GM10248 (cell line): ENCODE data around the gene DPEP3.

ENCODE experiments used
- CTCF ChIA-PET: fragments of 300-600 bp; sonication (Branson Sonifier 250); formaldehyde crosslinking; extraction: SDS; loops from one replicate; lab custom pipeline; 2021; ENCODE audit warnings: antibody characterized with exemption; lab: Yijun Ruan, JAX
- POLR2A ChIA-PET: fragments of 350-650 bp; sonication (Branson Sonifier 250); formaldehyde crosslinking; extraction: SDS; loops from one replicate; lab custom pipeline; 2020; ENCODE audit warnings: antibody characterized with exemption; lab: Yijun Ruan, JAX
- DNase-seq: peaks from one replicate; pipeline ENCODE4 v3.0.0; 2012; ENCODE audit errors: extremely low spot score
- TF ChIP-seq, protein P1 (sequence below): IDR thresholded peaks from 2 replicates; pipeline ENCODE4 v1.5.1; 2012; ENCODE audit warnings: mild to moderate bottlenecking, low read depth; ENCODE audit errors: extremely low read depth, missing control alignments, control extremely low read depth

Gene DPEP3

DNA sequence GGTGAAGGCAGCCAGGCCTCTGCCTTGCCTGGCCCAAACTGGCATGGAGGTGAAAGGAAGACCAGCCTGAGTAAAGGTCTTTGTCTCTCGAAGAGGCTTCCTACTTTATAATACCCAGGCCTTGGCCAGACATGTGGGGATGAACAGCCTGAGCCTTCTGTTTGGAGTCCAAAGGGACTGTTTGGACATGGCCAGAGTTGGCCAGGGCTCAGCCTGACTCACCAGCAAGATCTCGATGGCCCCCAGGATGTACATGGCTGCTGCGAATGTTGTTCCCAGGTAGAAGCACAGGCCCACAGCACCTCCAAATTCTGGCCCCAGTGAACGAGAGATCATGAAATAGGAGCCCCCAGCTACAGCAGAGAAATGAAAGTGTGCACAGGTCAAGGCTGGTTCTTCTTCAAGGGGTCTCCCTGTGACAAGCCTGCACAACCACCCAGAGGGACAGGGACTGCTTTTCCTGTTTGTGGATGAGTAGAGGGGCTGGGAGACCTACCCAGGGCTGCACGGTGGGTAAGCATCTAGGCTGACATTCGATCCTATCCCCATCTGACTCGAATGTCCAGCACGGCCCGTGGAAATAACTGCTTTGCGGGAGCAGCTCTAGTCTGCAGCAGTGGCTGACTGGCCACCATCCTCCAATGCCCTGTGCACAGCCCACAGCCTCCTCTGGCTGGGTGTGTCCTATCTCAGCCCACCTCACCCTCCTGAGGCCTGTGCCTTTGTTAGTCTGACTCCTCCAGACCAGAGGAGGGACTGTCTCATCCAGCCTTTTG, 25.7 kb downstream of the DPEP3 start:
- TF ChIP-seq, protein P1, sequence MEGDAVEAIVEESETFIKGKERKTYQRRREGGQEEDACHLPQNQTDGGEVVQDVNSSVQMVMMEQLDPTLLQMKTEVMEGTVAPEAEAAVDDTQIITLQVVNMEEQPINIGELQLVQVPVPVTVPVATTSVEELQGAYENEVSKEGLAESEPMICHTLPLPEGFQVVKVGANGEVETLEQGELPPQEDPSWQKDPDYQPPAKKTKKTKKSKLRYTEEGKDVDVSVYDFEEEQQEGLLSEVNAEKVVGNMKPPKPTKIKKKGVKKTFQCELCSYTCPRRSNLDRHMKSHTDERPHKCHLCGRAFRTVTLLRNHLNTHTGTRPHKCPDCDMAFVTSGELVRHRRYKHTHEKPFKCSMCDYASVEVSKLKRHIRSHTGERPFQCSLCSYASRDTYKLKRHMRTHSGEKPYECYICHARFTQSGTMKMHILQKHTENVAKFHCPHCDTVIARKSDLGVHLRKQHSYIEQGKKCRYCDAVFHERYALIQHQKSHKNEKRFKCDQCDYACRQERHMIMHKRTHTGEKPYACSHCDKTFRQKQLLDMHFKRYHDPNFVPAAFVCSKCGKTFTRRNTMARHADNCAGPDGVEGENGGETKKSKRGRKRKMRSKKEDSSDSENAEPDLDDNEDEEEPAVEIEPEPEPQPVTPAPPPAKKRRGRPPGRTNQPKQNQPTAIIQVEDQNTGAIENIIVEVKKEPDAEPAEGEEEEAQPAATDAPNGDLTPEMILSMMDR: no peak
- no peak for DNase-seq
- POLR2A ChIA-PET: no interaction called here
- CTCF ChIA-PET: interaction anchor here (0.9 to 2.3 kb wide), 3 partner anchors 14 to 276 kb away, joined by 3 to 6 read pairs (median 3); partner anchors contain the start of gene PSMB10

DNA sequence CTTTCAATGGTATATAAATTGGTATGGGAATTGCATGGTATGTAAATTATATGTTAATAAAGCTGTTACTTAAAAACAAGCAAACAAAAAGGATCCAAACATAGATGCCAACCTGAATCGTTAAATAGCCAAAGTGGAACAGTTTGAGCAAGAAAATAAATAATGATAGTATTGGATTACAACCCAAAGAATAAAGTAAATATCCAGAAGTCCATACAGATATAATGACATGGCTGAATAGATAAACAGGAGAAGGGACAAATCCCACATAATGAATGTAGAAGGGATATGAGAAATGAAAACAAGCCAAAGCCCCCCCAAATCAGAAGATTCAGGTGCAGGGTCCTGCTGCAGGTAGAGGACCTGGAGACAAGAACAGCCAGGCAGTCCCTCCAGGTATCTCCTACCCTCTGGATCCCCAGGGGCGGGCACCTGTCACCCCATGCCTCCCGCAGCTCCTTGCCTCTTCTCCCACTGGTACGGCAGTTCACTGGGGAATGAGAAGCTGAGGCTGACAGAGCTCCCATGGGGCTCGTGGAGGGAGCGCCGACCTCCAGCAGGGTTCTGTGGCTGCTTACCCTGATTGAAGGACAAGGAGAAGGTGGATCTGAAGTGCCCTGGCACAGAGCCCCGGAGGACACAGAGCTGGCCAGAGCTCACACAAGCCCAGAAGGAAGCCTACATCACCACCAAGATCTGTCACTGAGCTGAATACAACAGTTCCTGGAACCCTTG, 26.5 kb downstream of the DPEP3 start:
- ChIA-PET CTCF (interaction anchor here (1.1 to 2.3 kb wide), 8 partner anchors 11 to 276 kb away, joined by 3 to 7 read pairs (median 4); partner anchors contain the start of gene PSMB10), POLR2A (no interaction called here)
- TF ChIP-seq, protein P1: no peak
- DNase-seq: no peak

DNA sequence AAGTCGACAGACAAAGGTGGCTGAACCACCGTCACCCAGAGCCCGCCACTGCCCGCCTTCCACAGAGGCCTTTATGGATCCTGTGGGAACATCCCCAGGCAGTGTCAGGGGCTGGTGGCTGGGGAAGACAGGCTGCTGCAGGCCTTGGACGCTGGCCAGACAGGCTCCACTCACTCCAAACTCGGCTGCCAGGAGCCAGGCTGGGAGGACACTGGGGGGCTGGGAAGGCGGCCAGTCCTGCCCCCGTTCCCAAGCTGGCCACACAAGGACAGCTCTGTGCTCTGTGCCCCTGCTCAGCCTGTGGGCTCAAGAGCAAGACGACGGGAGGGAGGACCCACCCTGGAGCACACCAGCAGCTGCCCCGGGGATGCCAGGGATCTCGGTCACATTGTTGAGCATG, 28.8 kb downstream of the DPEP3 start:
- CTCF ChIA-PET: interaction anchor here (1.1 to 1.2 kb wide), 2 partner anchors 68 to 279 kb away, joined by 3 read pairs; no protein-coding TSS in a partner anchor
- POLR2A ChIA-PET: interaction anchor here (1.6 kb wide), 1 partner anchor 8 kb away, joined by 4 read pairs; no protein-coding TSS in a partner anchor
- TF ChIP-seq, protein P1: no peak

DNA sequence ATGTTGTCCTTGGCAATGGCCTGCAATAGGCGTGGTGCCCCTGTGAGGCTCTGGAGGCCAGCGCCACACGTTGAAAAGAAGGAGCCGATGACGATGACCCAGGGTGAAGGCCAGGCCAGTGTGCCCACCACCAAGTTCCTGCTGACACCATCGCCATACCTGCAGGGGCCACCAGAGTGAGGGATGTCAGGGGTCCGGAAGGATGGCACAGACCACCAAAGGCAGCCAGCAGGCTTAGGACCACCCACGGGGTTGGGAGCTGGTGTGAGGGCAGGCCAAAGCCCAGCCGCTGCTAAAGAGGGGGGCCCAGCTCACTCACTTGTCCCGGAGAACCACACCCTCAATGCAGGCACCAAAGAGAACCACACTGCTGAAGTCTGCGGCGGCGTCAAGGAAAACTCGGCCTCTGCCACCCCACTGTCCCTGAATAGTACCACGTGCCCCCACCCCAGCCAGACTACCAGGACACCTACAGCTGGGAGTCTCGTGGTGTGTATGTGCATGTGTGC, 29.9 kb downstream of the DPEP3 start:
- TF ChIP-seq, protein P1: no peak
- CTCF ChIA-PET: interaction anchor here (1.0 to 1.5 kb wide), 4 partner anchors 9 to 135 kb away, joined by 3 to 5 read pairs (median 4); no protein-coding TSS in a partner anchor
- DNase-seq: no peak
- POLR2A ChIA-PET: interaction anchor here (0.5 to 1.6 kb wide), 2 partner anchors 9 to 367 kb away, joined by 4 to 6 read pairs; no protein-coding TSS in a partner anchor

More for the DNA sequence above, 28.8 kb downstream of the DPEP3 start:
- DNase-seq: no peak

DNA sequence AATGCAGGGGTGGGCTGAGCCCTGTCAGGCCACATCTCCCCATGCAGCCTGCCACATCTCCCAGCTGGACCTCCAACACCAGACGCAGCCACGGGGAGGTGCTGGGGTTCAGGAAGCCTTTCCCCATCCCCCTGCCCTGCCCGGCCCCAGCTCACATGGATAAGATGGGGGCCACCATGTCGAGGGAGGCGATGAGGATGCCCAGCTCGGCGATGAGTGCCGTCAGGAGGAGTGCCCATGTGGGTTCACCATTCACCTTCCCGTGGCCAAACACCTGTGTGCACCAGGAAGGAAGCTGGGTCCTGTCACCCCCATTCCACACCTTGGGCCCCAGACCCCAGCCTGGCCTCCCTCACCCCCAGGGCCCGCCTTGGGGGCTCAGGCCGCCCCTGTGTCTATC, 30.7 kb downstream of the DPEP3 start:
- CTCF ChIA-PET: interaction anchor here (1.0 to 1.6 kb wide), 4 partner anchors 10 to 134 kb away, joined by 3 to 5 read pairs (median 4); no protein-coding TSS in a partner anchor
- no peak for DNase-seq
- POLR2A ChIA-PET: interaction anchor here (0.5 kb wide), 1 partner anchor 366 kb away, joined by 6 read pairs; no protein-coding TSS in a partner anchor
- TF ChIP-seq, protein P1: no peak

DNA sequence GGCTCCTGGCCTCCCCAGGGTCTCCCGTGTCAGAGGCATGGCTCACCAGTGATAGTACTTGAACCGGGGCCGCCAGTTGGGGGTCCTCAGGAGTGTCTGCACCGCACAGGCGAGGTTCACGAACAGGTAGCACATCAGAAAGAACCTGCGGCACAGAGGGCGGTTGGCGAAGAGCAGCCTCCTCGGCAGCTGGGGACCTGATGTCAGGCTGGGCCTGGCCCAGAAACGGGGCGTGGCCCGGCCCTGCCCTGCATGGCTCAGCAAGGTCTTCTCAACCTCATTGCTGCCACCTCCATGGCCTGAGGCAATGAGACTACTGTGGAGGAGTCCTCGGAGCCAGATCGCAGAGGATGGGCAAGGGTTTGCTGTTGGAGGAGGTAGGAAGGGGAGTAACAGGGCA, 32.3 kb downstream of the DPEP3 start:
- ChIA-PET CTCF (interaction anchor here (1.4 to 1.6 kb wide), 3 partner anchors 11 to 19 kb away, joined by 3 read pairs; partner anchors contain the start of gene PSMB10), POLR2A (no interaction called here)
- no peak for DNase-seq
- TF ChIP-seq, protein P1: no peak
